Measurements from ENCODE around the gene POLDIP3.

Gene POLDIP3

DNA sequence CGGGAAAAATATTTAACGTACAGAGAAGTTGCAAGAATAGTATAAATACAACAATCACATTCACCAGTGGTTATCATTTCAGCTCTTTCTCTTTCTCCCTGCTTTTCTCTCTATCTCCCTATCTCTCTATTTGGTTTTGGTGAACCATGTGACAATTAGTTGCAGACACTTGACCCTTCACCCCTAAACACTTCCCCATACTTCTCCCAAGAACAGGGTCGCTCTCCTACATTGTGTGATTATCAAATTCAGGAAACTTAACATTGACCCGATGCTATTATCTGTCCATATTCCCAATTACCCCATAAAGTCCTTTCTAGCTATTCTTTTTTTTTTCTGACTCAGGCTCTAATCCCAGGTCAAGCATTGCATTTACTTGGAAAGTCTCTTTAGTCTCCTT is 39.3 kb upstream of the POLDIP3 start:
- no peak for DNase-seq
- Histone ChIP-seq H3K36me3 (no peaks in the 10 kb centered on the region), H3K27me3 (no peaks in the 10 kb centered on the region), H3K4me1 (no peaks in the 10 kb centered on the region; the same call in 1 of the 2 replicates), H3K9me3 (no peaks in the 10 kb centered on the region), H3K4me3 (ENCODE audit: low read depth, low read length) (no peak overlapping the region)
- TF ChIP-seq, protein P1, sequence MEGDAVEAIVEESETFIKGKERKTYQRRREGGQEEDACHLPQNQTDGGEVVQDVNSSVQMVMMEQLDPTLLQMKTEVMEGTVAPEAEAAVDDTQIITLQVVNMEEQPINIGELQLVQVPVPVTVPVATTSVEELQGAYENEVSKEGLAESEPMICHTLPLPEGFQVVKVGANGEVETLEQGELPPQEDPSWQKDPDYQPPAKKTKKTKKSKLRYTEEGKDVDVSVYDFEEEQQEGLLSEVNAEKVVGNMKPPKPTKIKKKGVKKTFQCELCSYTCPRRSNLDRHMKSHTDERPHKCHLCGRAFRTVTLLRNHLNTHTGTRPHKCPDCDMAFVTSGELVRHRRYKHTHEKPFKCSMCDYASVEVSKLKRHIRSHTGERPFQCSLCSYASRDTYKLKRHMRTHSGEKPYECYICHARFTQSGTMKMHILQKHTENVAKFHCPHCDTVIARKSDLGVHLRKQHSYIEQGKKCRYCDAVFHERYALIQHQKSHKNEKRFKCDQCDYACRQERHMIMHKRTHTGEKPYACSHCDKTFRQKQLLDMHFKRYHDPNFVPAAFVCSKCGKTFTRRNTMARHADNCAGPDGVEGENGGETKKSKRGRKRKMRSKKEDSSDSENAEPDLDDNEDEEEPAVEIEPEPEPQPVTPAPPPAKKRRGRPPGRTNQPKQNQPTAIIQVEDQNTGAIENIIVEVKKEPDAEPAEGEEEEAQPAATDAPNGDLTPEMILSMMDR (IDR thresholded peaks at IDR 0.05; ENCODE audit: low read depth, low read length), result no peak

DNA sequence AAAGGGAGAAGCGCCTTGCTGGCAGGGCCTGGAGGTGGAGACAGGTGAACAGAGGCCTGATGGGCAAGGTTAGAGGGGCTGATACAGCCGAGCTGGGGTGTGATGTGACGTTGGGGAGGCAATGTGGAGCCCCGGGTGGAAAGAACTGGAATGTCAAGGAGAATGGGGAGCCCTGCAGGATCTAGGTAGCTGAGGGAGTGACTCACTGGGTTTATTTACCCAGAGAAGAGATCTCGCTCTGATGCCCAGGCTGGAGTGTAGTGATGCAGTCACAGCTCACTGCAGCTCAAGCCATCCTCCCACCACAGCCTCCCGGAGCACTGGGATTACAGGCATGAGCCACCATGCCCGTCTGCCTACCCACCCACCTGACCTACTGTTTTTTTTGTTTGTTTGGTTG is 36.5 kb upstream of the POLDIP3 start:
- H3K27me3 ChIP-seq, result no peaks in the 10 kb centered on the region
- H3K4me1 ChIP-seq, result peaks cover 11% of the 10 kb centered on the region
- TF ChIP-seq, protein P1 (IDR thresholded peaks at IDR 0.05; ENCODE audit: low read depth, low read length), result no peak
- no peak for DNase-seq
- peaks cover 3% of the 10 kb centered on the region; the same call in 1 of the 2 replicates for H3K36me3 ChIP-seq
- H3K4me3 ChIP-seq (ENCODE audit: low read depth, low read length), result no peak overlapping the region
- no peaks in the 10 kb centered on the region for H3K9me3 ChIP-seq

DNA sequence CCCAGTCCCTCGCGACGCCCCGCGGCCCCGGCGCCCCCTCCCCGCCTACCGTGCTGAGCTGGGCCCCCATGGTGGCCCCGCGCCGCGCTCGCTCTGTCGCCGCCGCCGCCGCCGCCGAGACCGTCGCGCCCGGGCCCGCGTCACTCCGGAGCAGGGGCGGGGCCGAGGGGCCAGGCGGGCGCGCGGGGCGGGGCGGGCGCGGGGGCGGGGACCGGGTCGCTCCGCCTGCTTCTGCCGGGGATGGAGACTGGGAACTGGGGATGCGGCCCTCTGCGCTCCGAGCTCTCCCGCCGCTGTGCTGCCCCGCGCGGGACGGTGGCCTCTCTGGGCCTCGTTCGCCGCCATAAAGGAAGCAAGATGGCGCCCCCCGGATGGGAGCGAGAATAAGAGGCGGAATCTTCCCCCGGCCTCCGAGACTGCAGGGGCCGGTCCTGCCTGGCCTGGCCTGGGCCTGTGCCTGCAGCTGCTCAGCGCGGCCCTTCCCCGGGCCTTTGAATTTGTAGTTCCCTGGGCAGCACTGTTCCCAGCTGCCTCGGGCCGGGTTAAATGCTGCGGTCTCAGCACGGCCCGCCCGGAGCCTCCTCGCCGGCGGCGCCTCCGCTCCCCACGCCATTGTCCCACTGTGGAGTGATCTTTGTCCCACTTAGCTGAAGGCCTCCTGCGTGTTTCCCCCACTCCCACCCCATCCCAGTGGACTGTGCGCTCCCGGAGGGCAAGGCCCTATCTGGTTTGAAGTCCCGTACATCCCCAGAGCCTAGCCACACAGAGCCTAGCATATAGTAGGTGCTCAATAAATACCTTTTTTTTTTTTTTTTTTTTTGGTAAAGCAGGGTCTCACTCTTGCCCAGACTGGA is 34.8 kb upstream of the POLDIP3 start, which contains the start of gene CYB5R3:
TSS of gene CYB5R3 (minus strand) at position 147 of the 854 bp plus-strand sequence. CDS start at position 70, 77 bp downstream.
- DNase-seq, result peak; percentile 90
- Histone ChIP-seq H3K27me3 (no peaks in the 10 kb centered on the region), H3K36me3 (peaks cover 3% of the 10 kb centered on the region; the same call in 1 of the 2 replicates), H3K9me3 (no peaks in the 10 kb centered on the region), H3K4me1 (peaks cover 14% of the 10 kb centered on the region), H3K4me3 (ENCODE audit: low read depth, low read length) (peak within 1 kb of the TSS; percentile 92)
- TF ChIP-seq, protein P1 (IDR thresholded peaks at IDR 0.05; ENCODE audit: low read depth, low read length), result no peak

DNA sequence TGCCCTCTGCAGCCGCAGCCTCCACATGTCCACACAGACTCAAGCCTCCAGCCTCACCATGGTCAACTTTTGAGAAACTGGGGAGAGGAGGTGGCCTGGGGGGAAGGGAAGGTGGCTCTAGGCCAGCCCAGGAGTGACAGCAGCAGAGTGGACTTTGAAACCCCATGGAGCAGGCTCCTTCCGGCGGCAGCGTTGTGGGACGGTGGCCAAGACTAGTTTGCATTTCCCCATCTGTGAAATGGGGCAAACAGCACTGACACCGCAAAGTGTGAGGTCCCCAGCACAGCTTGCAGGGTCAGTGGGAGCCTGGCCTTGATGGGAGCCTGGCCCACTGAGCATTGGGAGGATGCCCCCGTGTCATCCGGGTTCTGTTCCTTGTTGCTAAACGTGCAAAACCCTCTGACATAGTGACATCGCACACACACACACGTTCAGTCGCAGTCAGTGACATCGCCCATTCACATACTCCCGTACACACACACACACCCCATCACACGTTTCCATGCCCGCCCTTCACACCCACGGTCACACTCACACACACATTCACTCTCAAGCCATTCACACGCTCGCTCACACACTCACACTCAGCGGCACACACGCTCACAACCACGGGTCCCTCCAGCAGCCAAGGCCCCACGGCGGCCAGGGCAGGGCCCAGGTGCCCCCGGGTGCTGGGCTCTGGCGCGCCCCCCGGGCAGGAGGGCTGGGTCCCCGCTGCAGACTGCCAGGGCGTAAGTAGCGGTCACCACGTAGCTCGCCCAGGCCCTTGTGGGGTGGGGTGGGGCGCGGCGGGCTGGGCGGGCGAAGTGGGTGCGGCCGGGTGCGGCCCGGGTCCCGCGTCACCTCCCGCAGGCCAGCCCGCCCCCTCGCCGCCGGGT is 33.9 kb upstream of the POLDIP3 start:
- H3K9me3 ChIP-seq, result no peaks in the 10 kb centered on the region
- H3K36me3 ChIP-seq, result peaks cover 3% of the 10 kb centered on the region; the same call in 1 of the 2 replicates
- H3K27me3 ChIP-seq, result no peaks in the 10 kb centered on the region
- peak overlapping the region; percentile 92 for H3K4me3 ChIP-seq (ENCODE audit: low read depth, low read length)
- H3K4me1 ChIP-seq, result peaks cover 14% of the 10 kb centered on the region
- TF ChIP-seq, protein P1 (IDR thresholded peaks at IDR 0.05; ENCODE audit: low read depth, low read length), result no peak
- DNase-seq, result no peak

DNA sequence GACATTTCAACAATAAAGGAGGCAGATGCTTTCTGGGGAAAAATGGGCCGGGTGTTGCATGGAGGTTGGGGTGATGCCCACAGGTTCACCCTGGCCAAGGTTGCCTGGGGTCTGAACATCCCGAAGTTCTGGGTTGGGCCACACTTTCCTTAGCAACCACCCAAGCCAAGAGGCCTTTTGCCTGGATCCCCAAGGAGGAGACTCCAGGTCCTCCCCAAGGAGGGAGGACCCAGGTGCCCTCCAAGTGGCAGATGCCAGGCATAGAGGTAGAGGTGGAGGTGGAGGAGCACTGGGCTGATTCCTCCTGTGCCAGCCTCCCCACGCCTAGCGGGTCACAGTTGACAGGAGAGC is 33.3 kb upstream of the POLDIP3 start:
- Histone ChIP-seq H3K4me3 (ENCODE audit: low read depth, low read length) (peak overlapping the region; percentile 92), H3K27me3 (no peaks in the 10 kb centered on the region), H3K9me3 (no peaks in the 10 kb centered on the region), H3K4me1 (peaks cover 14% of the 10 kb centered on the region), H3K36me3 (peaks cover 3% of the 10 kb centered on the region; the same call in 1 of the 2 replicates)
- no peak for DNase-seq
- TF ChIP-seq, protein P1 (IDR thresholded peaks at IDR 0.05; ENCODE audit: low read depth, low read length), result no peak

All from BE2C (cell line).